B cell (primary cell): Measurements from ENCODE around the gene GRM6.

ENCODE experiments used
- CTCF ChIP-seq: fragments of 200-600 bp; IDR thresholded peaks from one replicate; pipeline ENCODE4 v1.8.0; 2022; ENCODE audit warnings: antibody characterized with exemption, mild to moderate bottlenecking
- EZH2 ChIP-seq: IDR thresholded peaks from 2 replicates; pipeline ENCODE4 v1.6.1; 2012; ENCODE audit warnings: borderline replicate concordance, low read depth, mild to moderate bottlenecking, moderate library complexity, low read length; ENCODE audit not compliant: insufficient read depth, poor library complexity, severe bottlenecking

DNA sequence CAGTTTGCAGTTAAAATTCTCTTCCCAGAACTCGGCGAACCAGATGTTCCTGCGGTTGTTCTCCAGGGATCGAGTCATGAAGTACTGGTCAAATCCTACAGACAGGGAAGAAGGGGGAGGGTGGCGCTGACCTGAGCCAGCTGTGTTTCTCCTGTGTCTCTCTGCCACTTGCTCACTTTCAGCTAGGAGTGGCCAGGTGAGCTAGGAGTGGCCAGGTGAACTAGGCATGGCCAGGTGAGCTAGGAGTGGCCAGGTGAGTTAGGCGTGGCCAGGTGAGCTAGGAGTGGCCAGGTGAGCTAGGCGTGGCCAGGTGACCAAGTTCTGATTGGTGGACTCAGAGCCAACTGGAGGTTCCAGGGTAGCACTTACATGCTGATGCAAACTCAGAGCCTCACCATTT is 5.8 kb downstream of the GRM6 start:
- TF ChIP-seq EZH2 (no peak), CTCF (no peak)
